ENCODE data around the gene FILIP1. TPM values are rescaled to one million over a fixed set of nuclear protein-coding genes. Genes with fewer than 3 reads are reported as not detected.

Gene FILIP1
- total and polyA plus RNA-seq, 4 experiments from 2014 or later: not detected

- no peaks in the 10 kb centered on the region for H3K27me3 ChIP-seq (ENCODE audit: insufficient read depth, low read length)
- H3K36me3 Mint-ChIP-seq: peaks cover 3 to 7% of the 10 kb centered on the region in 2 donors
- no peak overlapping the region for H3K4me3 Mint-ChIP-seq
- H3K9me3 Mint-ChIP-seq: no peaks in the 10 kb centered on the region
- H3K4me1 ChIP-seq (ENCODE audit: insufficient read depth, low read length): no peaks in the 10 kb centered on the region
- intact Hi-C loops (cut with micrococcal nuclease): no loop called here
- no peaks in the 10 kb centered on the region for H3K36me3 ChIP-seq (ENCODE audit: insufficient read depth, low read length)
- no peak overlapping the region for H3K27ac ChIP-seq (ENCODE audit: low read depth, low read length)
- peak overlapping the region in 1 of 7 donors; percentile 66 for H3K27ac Mint-ChIP-seq
- H3K9me3 ChIP-seq (ENCODE audit: control insufficient read depth in 1 of 2, low read length in 2 of 2): no peaks in the 10 kb centered on the region
- ChIA-PET POLR2A (ENCODE audit: partially characterized antibody) (interaction anchor here (0.6 kb wide), 1 partner anchor 487 kb away, joined by 3 read pairs; no protein-coding TSS in a partner anchor), CTCF (ENCODE audit: partially characterized antibody) (interaction anchor here (1.6 kb wide), 1 partner anchor 17 kb away, joined by 4 read pairs; no protein-coding TSS in a partner anchor)
- H3K4me1 Mint-ChIP-seq: peaks cover 0 to 1% (median under 1%) of the 10 kb centered on the region in 4 donors
- H3K27me3 Mint-ChIP-seq: peaks cover 4 to 8% of the 10 kb centered on the region in 2 donors
- no peak for DNase-seq
- no peak overlapping the region for H3K4me3 ChIP-seq (ENCODE audit: low read length in 2 of 2)
Measured at GRCh38 chr6:75249837-75250236, 243.8 kb downstream of the FILIP1 start.

GRCh38 chr6:75246386-75246785 lies 247.2 kb downstream of the FILIP1 start:
- peaks cover 0 to 9% of the 10 kb centered on the region in 2 donors for H3K36me3 Mint-ChIP-seq
- Histone ChIP-seq H3K4me1 (ENCODE audit: insufficient read depth, low read length) (peaks cover 13% of the 10 kb centered on the region), H3K36me3 (ENCODE audit: insufficient read depth, low read length) (no peaks in the 10 kb centered on the region), H3K27ac (ENCODE audit: low read depth, low read length) (no peak overlapping the region), H3K9me3 (ENCODE audit: control insufficient read depth in 1 of 2, low read length in 2 of 2) (no peaks in the 10 kb centered on the region), H3K4me3 (ENCODE audit: low read length in 2 of 2) (no peak overlapping the region), H3K27me3 (ENCODE audit: insufficient read depth, low read length) (no peaks in the 10 kb centered on the region)
- intact Hi-C loops (cut with micrococcal nuclease): no loop called here
- POLR2A ChIA-PET (ENCODE audit: partially characterized antibody): no interaction called here
- peaks cover 8 to 27% (median 17%) of the 10 kb centered on the region in 4 donors for H3K4me1 Mint-ChIP-seq
- no peak for DNase-seq
- no peak overlapping the region for H3K27ac Mint-ChIP-seq
- peaks cover 4 to 9% of the 10 kb centered on the region in 2 donors for H3K27me3 Mint-ChIP-seq
- peaks cover 0 to 3% (median 0%) of the 10 kb centered on the region in 8 donors for H3K9me3 Mint-ChIP-seq
- CTCF ChIA-PET (ENCODE audit: partially characterized antibody): no interaction called here
- H3K4me3 Mint-ChIP-seq: peak overlapping the region in 1 of 8 donors; percentile 58

- peaks cover 24% of the 10 kb centered on the region for H3K4me1 ChIP-seq (ENCODE audit: insufficient read depth, low read length)
- peaks cover 14 to 47% (median 24%) of the 10 kb centered on the region in 4 donors for H3K4me1 Mint-ChIP-seq
- H3K36me3 Mint-ChIP-seq: peaks cover 14 to 27% of the 10 kb centered on the region in 2 donors
- ChIA-PET POLR2A (ENCODE audit: partially characterized antibody) (interaction anchor here (0.8 to 2.6 kb wide), 13 partner anchors 10 to 1935 kb away, joined by 3 to 44 read pairs (median 4); partner anchors contain the start of genes EEF1A1, MTO1, SENP6 and SLC17A5), CTCF (ENCODE audit: partially characterized antibody) (interaction anchor here (0.9 to 2.8 kb wide), 7 partner anchors 9 to 53 kb away, joined by 3 to 13 read pairs (median 4); partner anchors contain the start of gene TMEM30A)
- H3K9me3 ChIP-seq (ENCODE audit: control insufficient read depth in 1 of 2, low read length in 2 of 2): no peaks in the 10 kb centered on the region
- H3K9me3 Mint-ChIP-seq: peaks cover 0 to 3% (median 0%) of the 10 kb centered on the region in 8 donors
- peaks cover 4% of the 10 kb centered on the region for H3K36me3 ChIP-seq (ENCODE audit: insufficient read depth, low read length)
- intact Hi-C loops (cut with micrococcal nuclease): loop anchor here (5.0 kb wide), 1 partner anchor 1722 kb away; the partner anchor contains the start of gene EEF1A1
- H3K27ac Mint-ChIP-seq: peak overlapping the region; percentile 91 to 100 (median 99)
- no peak for DNase-seq
- H3K27ac ChIP-seq (ENCODE audit: low read depth, low read length): peak overlapping the region; percentile 96
- no peaks in the 10 kb centered on the region for H3K27me3 ChIP-seq (ENCODE audit: insufficient read depth, low read length)
- peak overlapping the region; percentile 90 to 93 for H3K4me3 ChIP-seq (ENCODE audit: low read length in 2 of 2)
- peak overlapping the region; percentile 96 to 99 (median 98) for H3K4me3 Mint-ChIP-seq
- peaks cover 4 to 9% of the 10 kb centered on the region in 2 donors for H3K27me3 Mint-ChIP-seq
Measured at GRCh38 chr6:75244063-75244584, 249.5 kb downstream of the FILIP1 start.

- intact Hi-C loops (cut with micrococcal nuclease): loop anchor here (1.0 to 5.0 kb wide), 5 partner anchors 34 to 1721 kb away; partner anchors contain the start of genes EEF1A1, SENP6, SLC17A5 and TMEM30A
- H3K27ac ChIP-seq (ENCODE audit: low read depth, low read length): peak within 1 kb of the TSS; percentile 96
- Mint-ChIP-seq H3K27ac (peak within 1 kb of the TSS; percentile 91 to 100 (median 99)), H3K4me1 (peaks cover 14 to 47% (median 24%) of the 10 kb centered on the region in 4 donors), H3K4me3 (peak within 1 kb of the TSS; percentile 96 to 99 (median 98)), H3K9me3 (peaks cover 0 to 3% (median 0%) of the 10 kb centered on the region in 8 donors), H3K27me3 (peaks cover 4 to 9% of the 10 kb centered on the region in 2 donors), H3K36me3 (peaks cover 17 to 32% of the 10 kb centered on the region in 2 donors)
- peaks cover 24% of the 10 kb centered on the region for H3K4me1 ChIP-seq (ENCODE audit: insufficient read depth, low read length)
- ChIA-PET CTCF (ENCODE audit: partially characterized antibody) (interaction anchor here (0.9 to 2.8 kb wide), 7 partner anchors 8 to 54 kb away, joined by 3 to 13 read pairs (median 4); partner anchors contain the start of gene TMEM30A), POLR2A (ENCODE audit: partially characterized antibody) (interaction anchor here (0.8 to 2.6 kb wide), 16 partner anchors 9 to 1934 kb away, joined by 3 to 44 read pairs (median 4); partner anchors contain the start of genes EEF1A1, MTO1, SENP6 and SLC17A5)
- peak within 1 kb of the TSS; percentile 90 to 93 for H3K4me3 ChIP-seq (ENCODE audit: low read length in 2 of 2)
- DNase-seq: peak; percentile 84 to 92 (median 87)
- H3K9me3 ChIP-seq (ENCODE audit: control insufficient read depth in 1 of 2, low read length in 2 of 2): no peaks in the 10 kb centered on the region
- peaks cover 8% of the 10 kb centered on the region for H3K36me3 ChIP-seq (ENCODE audit: insufficient read depth, low read length)
- H3K27me3 ChIP-seq (ENCODE audit: insufficient read depth, low read length): no peaks in the 10 kb centered on the region
Measured at GRCh38 chr6:75243333-75244062, 250.1 kb downstream of the FILIP1 start, which contains the start of gene COX7A2. TSS of gene COX7A2 (minus strand) at chr6:75243801. CDS start at chr6:75243734, 67 bp downstream.

Small RNA genes within 50 kb of the gene (microRNA-seq; reads per million reads assigned to microRNA genes)
- gene MIR4463 (ENCODE audit: borderline microRNAs expressed, borderline number of aligned reads, borderline replicate concordance): not detected

Other genes starting within 250 kb of the FILIP1 start
- gene COX7A2, start 250.0 kb downstream of the FILIP1 start, total RNA-seq: 100 to 1,000 TPM; 188 to 201 TPM
- gene COX7A2, start 250.0 kb downstream of the FILIP1 start, polyA plus RNA-seq: 1,000 to 10,000 TPM in 1 of 2 donors, 100 to 1,000 TPM in 1; 809 to 1,007 TPM
- 10 to 100 TPM; 73.6 to 78.3 TPM for gene TMEM30A, start 209.0 kb downstream of the FILIP1 start, total RNA-seq
- 10 to 100 TPM; 44.7 to 56.5 TPM for gene TMEM30A, start 209.0 kb downstream of the FILIP1 start, polyA plus RNA-seq
- 100 to 1,000 TPM; 131 to 134 TPM for gene SENP6, start 108.1 kb upstream of the FILIP1 start, total RNA-seq
- 10 to 100 TPM; 36.2 to 70.5 TPM for gene SENP6, start 108.1 kb upstream of the FILIP1 start, polyA plus RNA-seq